Prostate gland (tissue), 2 donors: ENCODE data around the gene ASTL. TPM values are rescaled to one million over a fixed set of nuclear protein-coding genes. Genes with fewer than 3 reads are reported as not detected.
A peak's percentile ranks its signal among the peaks of the same experiment; 100 is the strongest.

ENCODE experiments used
- DNase-seq: peaks from one replicate; pipeline ENCODE4 v3.0.0-alpha.2; 2019; ENCODE audit warnings: low spot score
- H3K27ac ChIP-seq, 2 donors: fragments of 200-600 bp; sonication (generic); 2 replicates each; pipeline ENCODE4 v1.5.1; 2017 to 2019
- H3K27me3 ChIP-seq: fragments of 200-600 bp; sonication (generic); replicated peaks from 2 replicates; pipeline ENCODE4 v1.5.1; 2019; ENCODE audit not compliant: insufficient read depth
- H3K36me3 ChIP-seq, 2 donors: fragments of 200-600 bp; sonication (generic); 1 replicate in 1 of 2; 2 replicates in 1 of 2; pipeline versions ENCODE4 v1.5.1 to v1.8.1; 2017 to 2019
- H3K4me1 ChIP-seq: fragments of 200-600 bp; sonication (generic); replicated peaks from 2 replicates; pipeline ENCODE4 v1.5.1; 2019
- H3K4me3 ChIP-seq, 2 donors: fragments of 200-600 bp; sonication (generic); 2 replicates each; pipeline ENCODE4 v1.5.1; 2017 to 2019
- H3K9me3 ChIP-seq: fragments of 200-600 bp; sonication (generic); 2 replicates; pipeline ENCODE4 v1.5.1; 2017
- CTCF ChIP-seq, 4 experiments: fragments of 200-600 bp in 2 of 4; fragments of 450-650 bp in 2 of 4; sonication (generic) in 2 of 4; IDR thresholded peaks; 1 replicate in 3 of 4; 2 replicates in 1 of 4; pipeline ENCODE4 v1.5.1; 2016 to 2019; ENCODE audit warnings: antibody characterized with exemption in 4 of 4, mild to moderate bottlenecking in 2 of 4, moderate library complexity in 2 of 4
- POLR2A ChIP-seq: fragments of 450-650 bp; IDR thresholded peaks from one replicate; pipeline ENCODE4 v1.6.1; 2016; ENCODE audit warnings: antibody characterized with exemption, mild to moderate bottlenecking
- POLR2AphosphoS5 ChIP-seq: sonication (generic); formaldehyde crosslinking; IDR thresholded peaks from one replicate; pipeline ENCODE4 v1.6.1; 2017; ENCODE audit warnings: antibody characterized with exemption
- WGBS: methylation state at CpG from one replicate; pipeline ENCODE4 v1.1.5; 2018; 5-methylcytosine and 5-hydroxymethylcytosine counted together
- intact Hi-C: fragments of 100-400 bp; cut with DNase I; formaldehyde crosslinking; loops from one replicate; pipeline ENCODE4 v1.14.2; 2022
- total RNA-seq, 2 donors: library from RNA; depleted of rRNA; stranded (reverse); fragments of >200 nt; gene quantifications; one replicate each; pipeline ENCODE4 v1.1.0, GENCODE V29; 2016

ASTL gene
- total RNA-seq, 2 donors from 2014 or later: 0.57 TPM; not detected in 1

- H3K36me3 ChIP-seq: no peaks in the 10 kb centered on the region
- intact Hi-C loops: no loop called here
- H3K4me1 ChIP-seq: no peaks in the 10 kb centered on the region
- H3K4me3 ChIP-seq: no peak overlapping the region
- 84% methylated on average over 3 of the region's 3 CpGs for WGBS
- no peaks in the 10 kb centered on the region for H3K9me3 ChIP-seq
- no peak for DNase-seq
- no peak for TF ChIP-seq POLR2AphosphoS5
- no peak for TF ChIP-seq POLR2A
- TF ChIP-seq CTCF (IDR thresholded peaks at IDR 0.05): no peak
- H3K27me3 ChIP-seq: no peaks in the 10 kb centered on the region
- H3K27ac ChIP-seq: no peak overlapping the region
These were observed 28.3 kb downstream of the ASTL start for GRCh38 chr2:96109931-96110511.

GRCh38 chr2:96109361-96109680, 29.0 kb downstream of the ASTL start:
- DNase-seq: no peak
- TF ChIP-seq POLR2A (no peak), CTCF (IDR thresholded peaks at IDR 0.05) (no peak), POLR2AphosphoS5 (no peak)
- WGBS: 71% methylated on average over 3 of the region's 3 CpGs
- no peaks in the 10 kb centered on the region for H3K4me1 ChIP-seq
- H3K27me3 ChIP-seq: no peaks in the 10 kb centered on the region
- no peaks in the 10 kb centered on the region for H3K9me3 ChIP-seq
- H3K4me3 ChIP-seq: no peak overlapping the region
- intact Hi-C loops: no loop called here
- no peaks in the 10 kb centered on the region for H3K36me3 ChIP-seq
- H3K27ac ChIP-seq: peak overlapping the region in 1 of 2 donors; percentile 38

GRCh38 chr2:96108541-96109360, 29.6 kb downstream of the ASTL start:
- no peak for TF ChIP-seq POLR2A
- TF ChIP-seq POLR2AphosphoS5: no peak
- TF ChIP-seq CTCF (IDR thresholded peaks at IDR 0.05): no peak
- DNase-seq: no peak
- no peaks in the 10 kb centered on the region for H3K9me3 ChIP-seq
- no peaks in the 10 kb centered on the region for H3K36me3 ChIP-seq
- H3K27ac ChIP-seq: peak overlapping the region in 1 of 2 donors; percentile 38
- H3K4me1 ChIP-seq: no peaks in the 10 kb centered on the region
- 51% methylated on average over 16 of the region's 17 CpGs for WGBS
- no peaks in the 10 kb centered on the region for H3K27me3 ChIP-seq
- no peak overlapping the region for H3K4me3 ChIP-seq
- intact Hi-C loops: no loop called here

- 48% methylated on average over 3 of the region's 5 CpGs for WGBS
- Histone ChIP-seq H3K9me3 (no peaks in the 10 kb centered on the region), H3K36me3 (no peaks in the 10 kb centered on the region), H3K4me3 (no peak overlapping the region), H3K27ac (no peak overlapping the region), H3K4me1 (no peaks in the 10 kb centered on the region), H3K27me3 (no peaks in the 10 kb centered on the region)
- DNase-seq: no peak
- TF ChIP-seq POLR2A: no peak
- intact Hi-C loops: no loop called here
These were observed 30.2 kb downstream of the ASTL start for GRCh38 chr2:96108151-96108540.

- no peak overlapping the region for H3K4me3 ChIP-seq
- no peak overlapping the region for H3K27ac ChIP-seq
- WGBS: 91% methylated on average over 3 of the region's 3 CpGs
- no peaks in the 10 kb centered on the region for H3K4me1 ChIP-seq
- intact Hi-C loops: no loop called here
- no peaks in the 10 kb centered on the region for H3K9me3 ChIP-seq
- DNase-seq: no peak
- H3K27me3 ChIP-seq: no peaks in the 10 kb centered on the region
- TF ChIP-seq POLR2AphosphoS5 (no peak), CTCF (IDR thresholded peaks at IDR 0.05) (no peak), POLR2A (no peak)
- no peaks in the 10 kb centered on the region for H3K36me3 ChIP-seq
These were observed 30.6 kb downstream of the ASTL start for GRCh38 chr2:96107708-96108065.
